DOHH2 (cell line): ENCODE data around the gene EFEMP1.

Source experiments
- H3F3A ChIP-seq: fragments of 200-600 bp; sonication (generic), shearing (Covaris generic); 2 replicates; pipeline ENCODE4 v1.6.0; 2016; ENCODE audit warnings: antibody characterized with exemption, mild to moderate bottlenecking; ENCODE audit not compliant: control insufficient read depth, insufficient read depth
- H3K27ac ChIP-seq: fragments of 200-600 bp; sonication (generic); 2 replicates; pipeline ENCODE4 v1.5.1; 2014; ENCODE audit warnings: low read depth, mild to moderate bottlenecking, low read length, moderate library complexity
- H3K27me3 ChIP-seq: fragments of 200-600 bp; sonication (generic); 2 replicates; pipeline ENCODE4 v1.6.1; 2014; ENCODE audit warnings: mild to moderate bottlenecking, low read length, mixed read lengths; ENCODE audit not compliant: control insufficient read depth
- H3K36me3 ChIP-seq: fragments of 200-600 bp; sonication (generic); 2 replicates; pipeline ENCODE4 v1.6.1; 2014; ENCODE audit warnings: mild to moderate bottlenecking, low read length, moderate library complexity, mixed read lengths; ENCODE audit not compliant: control insufficient read depth
- H3K4me1 ChIP-seq: fragments of 200-600 bp; sonication (generic); 2 replicates; pipeline ENCODE4 v1.6.1; 2014; ENCODE audit warnings: mild to moderate bottlenecking, low read length, mixed read lengths; ENCODE audit not compliant: control insufficient read depth
- H3K4me2 ChIP-seq: fragments of 200-600 bp; sonication (generic); 2 replicates; pipeline ENCODE4 v1.6.0; 2014; ENCODE audit warnings: mild to moderate bottlenecking, low read length, moderate library complexity
- H3K4me3 ChIP-seq: fragments of 200-600 bp; sonication (generic); 2 replicates; pipeline ENCODE4 v1.5.1; 2014; ENCODE audit warnings: mild to moderate bottlenecking, low read length, mixed read lengths
- H3K79me2 ChIP-seq: fragments of 200-600 bp; sonication (generic); 2 replicates; pipeline ENCODE4 v1.6.1; 2014; ENCODE audit warnings: mild to moderate bottlenecking, low read length, mixed read lengths; ENCODE audit not compliant: control insufficient read depth
- H3K9me2 ChIP-seq: fragments of 200-600 bp; sonication (generic); replicated peaks from 2 replicates; pipeline ENCODE4 v1.6.1; 2014; ENCODE audit warnings: mild to moderate bottlenecking, low read length, mixed read lengths; ENCODE audit not compliant: control insufficient read depth
- H3K9me3 ChIP-seq: fragments of 200-600 bp; sonication (generic); 2 replicates; pipeline ENCODE4 v1.6.1; 2014; ENCODE audit warnings: antibody characterized with exemption, low read length, mixed read lengths; ENCODE audit not compliant: control insufficient read depth, insufficient read depth
- H4K20me1 ChIP-seq: fragments of 200-600 bp; sonication (generic); 2 replicates; pipeline ENCODE4 v1.6.0; 2014; ENCODE audit warnings: low read depth, mild to moderate bottlenecking, antibody characterized with exemption, low read length, moderate library complexity; ENCODE audit not compliant: control insufficient read depth, insufficient read depth
- EZH2phosphoT487 ChIP-seq: fragments of 200-600 bp; sonication (generic); IDR thresholded peaks from 2 replicates; pipeline ENCODE4 v1.6.1; 2017; ENCODE audit warnings: borderline replicate concordance, mild to moderate bottlenecking, antibody characterized with exemption, low read length, moderate library complexity, mixed read lengths
- TF ChIP-seq, protein P1 (sequence below): fragments of 200-600 bp; sonication (generic); IDR thresholded peaks from one replicate; pipeline ENCODE4 v1.5.1; 2014; ENCODE audit warnings: antibody characterized with exemption, mild to moderate bottlenecking, low read depth, low read length; ENCODE audit not compliant: poor library complexity, severe bottlenecking

EFEMP1 gene

GRCh38 chr2:55948176-55948923, 24.8 kb upstream of the EFEMP1 start:
- no peaks in the 10 kb centered on the region for H3K79me2 ChIP-seq
- H3K27me3 ChIP-seq = peaks cover 11% of the 10 kb centered on the region
- H3K4me1 ChIP-seq = no peaks in the 10 kb centered on the region
- no peak overlapping the region for H3K4me3 ChIP-seq
- no peaks in the 10 kb centered on the region for H3K9me3 ChIP-seq
- no peaks in the 10 kb centered on the region for H4K20me1 ChIP-seq
- TF ChIP-seq, protein P1, sequence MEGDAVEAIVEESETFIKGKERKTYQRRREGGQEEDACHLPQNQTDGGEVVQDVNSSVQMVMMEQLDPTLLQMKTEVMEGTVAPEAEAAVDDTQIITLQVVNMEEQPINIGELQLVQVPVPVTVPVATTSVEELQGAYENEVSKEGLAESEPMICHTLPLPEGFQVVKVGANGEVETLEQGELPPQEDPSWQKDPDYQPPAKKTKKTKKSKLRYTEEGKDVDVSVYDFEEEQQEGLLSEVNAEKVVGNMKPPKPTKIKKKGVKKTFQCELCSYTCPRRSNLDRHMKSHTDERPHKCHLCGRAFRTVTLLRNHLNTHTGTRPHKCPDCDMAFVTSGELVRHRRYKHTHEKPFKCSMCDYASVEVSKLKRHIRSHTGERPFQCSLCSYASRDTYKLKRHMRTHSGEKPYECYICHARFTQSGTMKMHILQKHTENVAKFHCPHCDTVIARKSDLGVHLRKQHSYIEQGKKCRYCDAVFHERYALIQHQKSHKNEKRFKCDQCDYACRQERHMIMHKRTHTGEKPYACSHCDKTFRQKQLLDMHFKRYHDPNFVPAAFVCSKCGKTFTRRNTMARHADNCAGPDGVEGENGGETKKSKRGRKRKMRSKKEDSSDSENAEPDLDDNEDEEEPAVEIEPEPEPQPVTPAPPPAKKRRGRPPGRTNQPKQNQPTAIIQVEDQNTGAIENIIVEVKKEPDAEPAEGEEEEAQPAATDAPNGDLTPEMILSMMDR = no peak
- no peak for TF ChIP-seq EZH2phosphoT487
- H3K27ac ChIP-seq = no peak overlapping the region
- H3F3A ChIP-seq = no peaks in the 10 kb centered on the region
- H3K9me2 ChIP-seq = no peaks in the 10 kb centered on the region
- no peak overlapping the region for H3K4me2 ChIP-seq
- H3K36me3 ChIP-seq = no peaks in the 10 kb centered on the region

- Histone ChIP-seq H3K36me3 (no peaks in the 10 kb centered on the region), H3K27ac (no peak overlapping the region), H3K4me2 (no peak overlapping the region), H3K4me3 (no peak overlapping the region), H3K79me2 (no peaks in the 10 kb centered on the region), H3K9me3 (no peaks in the 10 kb centered on the region), H3K9me2 (no peaks in the 10 kb centered on the region), H3K27me3 (peaks cover 11% of the 10 kb centered on the region), H3F3A (no peaks in the 10 kb centered on the region), H4K20me1 (no peaks in the 10 kb centered on the region), H3K4me1 (no peaks in the 10 kb centered on the region)
- TF ChIP-seq, protein P1 = no peak
- TF ChIP-seq EZH2phosphoT487 = no peak
These were observed 24.2 kb upstream of the EFEMP1 start for GRCh38 chr2:55947752-55948151.

DNA sequence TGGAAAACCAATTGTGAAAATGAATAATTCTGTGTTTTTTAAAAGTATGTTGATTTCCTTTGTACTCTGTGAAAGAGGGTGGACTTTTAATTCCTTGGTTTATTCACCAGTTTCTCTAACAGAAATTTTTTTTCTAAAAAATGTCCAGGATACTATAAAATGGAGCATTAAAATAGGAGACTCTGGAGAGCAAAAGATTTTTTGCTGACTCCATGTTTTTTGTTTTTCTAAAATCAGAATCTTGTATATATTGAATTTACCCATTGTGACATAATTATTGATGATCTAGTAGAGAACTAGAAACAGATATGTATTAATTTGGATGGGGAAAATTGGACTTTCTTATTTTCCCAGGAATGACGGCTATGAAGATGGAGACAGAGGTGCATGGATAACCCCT, 23.2 kb upstream of the EFEMP1 start:
- H3K9me3 ChIP-seq = no peaks in the 10 kb centered on the region
- no peaks in the 10 kb centered on the region for H3F3A ChIP-seq
- H3K79me2 ChIP-seq = no peaks in the 10 kb centered on the region
- no peaks in the 10 kb centered on the region for H3K9me2 ChIP-seq
- H3K27me3 ChIP-seq = peaks cover 11% of the 10 kb centered on the region
- H4K20me1 ChIP-seq = no peaks in the 10 kb centered on the region
- no peaks in the 10 kb centered on the region for H3K4me1 ChIP-seq
- no peak overlapping the region for H3K4me3 ChIP-seq
- H3K36me3 ChIP-seq = no peaks in the 10 kb centered on the region
- no peak overlapping the region for H3K4me2 ChIP-seq
- H3K27ac ChIP-seq = no peak overlapping the region
- no peak for TF ChIP-seq EZH2phosphoT487
- TF ChIP-seq, protein P1 = no peak
